Progenitor cell of endocrine pancreas (in vitro differentiated cells): ENCODE data around the gene TSHZ3. TPM values are rescaled to one million over a fixed set of nuclear protein-coding genes. Genes with fewer than 3 reads are reported as not detected.

Experiments used
- DNase-seq: peaks from one replicate; pipeline ENCODE4 v3.0.0; 2021; ENCODE audit warnings: low spot score; ENCODE audit not compliant: unreplicated experiment
- H3K27ac Mint-ChIP-seq: 2 replicates; pipeline ENCODE4 v1.8.0; 2021; ENCODE audit warnings: mild to moderate bottlenecking, moderate library complexity, mixed read lengths
- H3K27me3 Mint-ChIP-seq: 2 replicates; pipeline ENCODE4 v1.8.0; 2021; ENCODE audit warnings: mixed read lengths
- H3K36me3 Mint-ChIP-seq: 2 replicates; pipeline ENCODE4 v1.8.0; 2022; ENCODE audit warnings: mixed read lengths; ENCODE audit not compliant: insufficient read depth
- H3K4me1 Mint-ChIP-seq: 2 replicates; pipeline ENCODE4 v1.8.0; 2021; ENCODE audit warnings: low read depth, mixed read lengths
- H3K4me3 Mint-ChIP-seq: 2 replicates; pipeline ENCODE4 v1.8.0; 2021; ENCODE audit warnings: low read depth, mild to moderate bottlenecking, moderate library complexity, mixed read lengths
- H3K9me3 Mint-ChIP-seq: 2 replicates; pipeline ENCODE4 v1.8.0; 2021; ENCODE audit warnings: low read depth, mixed read lengths
- CTCF ChIP-seq: fragments of 200-600 bp; sonication (generic); IDR thresholded peaks from one replicate; pipeline ENCODE4 v1.5.0; 2021; ENCODE audit warnings: antibody characterized with exemption, mild to moderate bottlenecking; ENCODE audit not compliant: unreplicated experiment
- total RNA-seq: library from RNA; stranded (reverse); gene quantifications from 2 replicates; pipeline ENCODE4 v1.2.1, GENCODE V29; 2021

TSHZ3 gene
- total RNA-seq, 1 donor from 2014 or later: 15.5 TPM

- Mint-ChIP-seq H3K4me3 (no peak overlapping the region), H3K4me1 (peaks cover 10% of the 10 kb centered on the region), H3K27ac (no peak overlapping the region)
Observed at GRCh38 chr19:31232871-31233270, 116.4 kb downstream of the TSHZ3 start.

DNA sequence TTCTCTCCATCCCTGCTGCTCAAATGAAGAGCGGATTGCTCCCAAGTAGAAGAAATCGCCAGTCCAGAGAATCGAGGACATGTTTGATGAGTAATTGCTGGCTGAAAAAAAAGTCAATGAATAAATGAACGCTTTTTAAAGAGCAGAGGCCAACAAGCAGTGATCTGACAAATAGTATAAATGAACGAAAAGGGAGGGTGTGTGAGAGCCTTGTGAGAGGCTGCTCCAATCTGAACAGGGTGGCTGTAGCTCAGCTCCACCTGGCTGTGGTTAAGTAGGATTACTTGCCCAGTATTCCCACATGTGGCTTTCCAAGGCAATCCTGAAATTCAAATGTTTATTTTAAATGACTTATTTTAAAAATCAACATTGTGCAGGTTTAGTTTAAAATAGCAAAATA, 117.1 kb downstream of the TSHZ3 start:
- Mint-ChIP-seq H3K9me3 (no peaks in the 10 kb centered on the region), H3K4me1 (peaks cover 10% of the 10 kb centered on the region), H3K27ac (no peak overlapping the region), H3K36me3 (no peaks in the 10 kb centered on the region), H3K27me3 (peaks cover 4% of the 10 kb centered on the region), H3K4me3 (no peak overlapping the region)
- no peak for DNase-seq
- peak; percentile 25 for TF ChIP-seq CTCF

More at GRCh38 chr19:31232871-31233270, 116.4 kb downstream of the TSHZ3 start:
- Mint-ChIP-seq H3K9me3 (no peaks in the 10 kb centered on the region), H3K36me3 (no peaks in the 10 kb centered on the region), H3K27me3 (peaks cover 2% of the 10 kb centered on the region)
- TF ChIP-seq CTCF: no peak
- DNase-seq: no peak

DNA sequence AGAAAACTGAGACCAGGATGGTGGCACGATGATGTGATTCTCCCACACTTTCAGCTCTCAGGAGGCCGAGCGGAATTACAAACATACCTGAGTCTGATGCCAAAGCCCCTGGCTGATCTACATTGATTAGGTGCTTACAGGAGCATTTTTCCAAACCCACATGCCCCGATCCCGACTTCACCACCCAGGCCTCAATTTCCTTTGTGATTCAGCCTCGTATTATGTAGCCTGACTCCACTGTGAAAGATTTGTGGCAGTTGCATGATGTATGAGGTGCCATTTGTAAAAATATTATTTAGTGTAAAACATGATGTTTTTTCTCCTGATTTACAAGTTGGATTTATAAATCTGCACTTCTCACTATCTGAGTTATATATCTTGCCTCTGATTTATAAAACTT, 118.0 kb downstream of the TSHZ3 start:
- no peak overlapping the region for H3K27ac Mint-ChIP-seq
- peaks cover 6% of the 10 kb centered on the region for H3K4me1 Mint-ChIP-seq
- no peaks in the 10 kb centered on the region for H3K36me3 Mint-ChIP-seq
- no peak overlapping the region for H3K4me3 Mint-ChIP-seq
- H3K9me3 Mint-ChIP-seq: no peaks in the 10 kb centered on the region
- no peak for DNase-seq
- H3K27me3 Mint-ChIP-seq: peaks cover 5% of the 10 kb centered on the region
- TF ChIP-seq CTCF: no peak

- H3K4me3 Mint-ChIP-seq: no peak overlapping the region
- no peaks in the 10 kb centered on the region for H3K9me3 Mint-ChIP-seq
- H3K4me1 Mint-ChIP-seq: no peaks in the 10 kb centered on the region
- no peaks in the 10 kb centered on the region for H3K36me3 Mint-ChIP-seq
- H3K27me3 Mint-ChIP-seq: peaks cover 6% of the 10 kb centered on the region
- DNase-seq: no peak
- H3K27ac Mint-ChIP-seq: no peak overlapping the region
- no peak for TF ChIP-seq CTCF
Observed at GRCh38 chr19:31226151-31226935, 122.9 kb downstream of the TSHZ3 start.
